Anterior cingulate cortex (tissue), 58 donors: ENCODE data around the gene MED1.
"Not testable (repeated sequence)": the region's sequence is repeated elsewhere in the genome, so short reads cannot be mapped to it uniquely, and the experiment has no call there.

Source experiments
- DNase-seq, 58 donors: peaks; one replicate each; lab custom pipeline; 2025; lab: John Stamatoyannopoulos, UW

The MED1 gene

DNA sequence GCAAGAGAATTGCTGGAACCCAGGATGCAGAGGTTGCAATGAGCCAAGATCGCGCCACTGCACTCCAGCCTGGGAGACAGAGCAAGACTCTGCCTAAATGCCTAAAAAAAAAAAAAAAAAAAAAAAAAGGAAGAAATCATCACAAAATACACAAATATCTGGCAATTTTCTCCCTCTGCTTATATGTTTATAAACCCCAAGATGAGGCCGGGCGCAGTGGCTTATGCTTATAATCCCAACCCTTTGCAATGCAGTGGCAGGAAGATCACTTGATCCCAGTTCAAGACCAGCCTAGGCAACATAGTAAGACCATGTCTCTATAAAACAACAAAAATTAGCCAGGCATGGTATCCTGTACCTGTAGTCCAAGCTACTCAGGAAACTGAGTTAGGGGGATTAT, 21.5 kb downstream of the MED1 start:
- DNase-seq, result no peak

- DNase-seq, result no peak
Measured at GRCh38 chr17:39416141-39416540, 34.9 kb downstream of the MED1 start.

GRCh38 chr17:39410279-39410678, 40.8 kb downstream of the MED1 start:
- no peak for DNase-seq

- DNase-seq, result no peak
Measured at GRCh38 chr17:39408360-39408759, 42.7 kb downstream of the MED1 start.

DNA sequence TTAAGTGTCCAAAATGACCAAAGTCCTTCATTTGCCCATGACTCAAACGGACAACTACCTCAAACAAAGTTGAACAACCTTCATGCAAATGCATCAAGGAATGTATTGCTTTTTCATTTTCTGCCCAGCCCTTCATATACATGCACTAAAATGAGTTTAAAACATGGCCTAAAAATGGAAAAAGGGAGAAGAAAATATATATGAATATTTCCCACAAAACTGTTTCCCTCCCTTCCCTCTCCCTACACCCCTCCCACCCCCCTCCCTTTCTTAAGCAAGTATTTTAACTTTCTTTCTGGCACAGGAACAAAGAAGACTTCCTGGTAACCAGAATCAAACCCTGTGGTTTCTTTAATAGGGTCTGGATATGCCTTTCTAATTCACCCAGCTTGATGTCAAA, 44.1 kb downstream of the MED1 start:
- no peak for DNase-seq

DNA sequence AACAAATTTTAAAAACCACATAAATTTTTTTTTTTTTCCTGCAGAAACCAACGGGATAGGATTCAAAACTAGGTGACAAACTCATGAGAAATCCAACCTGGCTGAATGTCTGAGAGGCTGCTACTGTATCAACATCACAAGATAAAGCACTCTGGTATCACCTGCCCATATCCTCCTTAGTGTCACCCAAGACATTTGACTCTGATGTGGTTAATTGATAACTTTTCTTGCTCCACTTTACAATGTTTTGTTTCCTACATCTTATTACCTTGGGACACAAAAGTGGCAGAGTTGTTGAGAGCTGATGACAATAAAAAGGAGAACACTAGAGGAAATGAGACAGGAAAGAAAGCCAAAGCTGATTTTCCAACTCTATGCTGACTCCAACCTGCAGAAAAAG, 45.6 kb downstream of the MED1 start:
- DNase-seq, result no peak

DNA sequence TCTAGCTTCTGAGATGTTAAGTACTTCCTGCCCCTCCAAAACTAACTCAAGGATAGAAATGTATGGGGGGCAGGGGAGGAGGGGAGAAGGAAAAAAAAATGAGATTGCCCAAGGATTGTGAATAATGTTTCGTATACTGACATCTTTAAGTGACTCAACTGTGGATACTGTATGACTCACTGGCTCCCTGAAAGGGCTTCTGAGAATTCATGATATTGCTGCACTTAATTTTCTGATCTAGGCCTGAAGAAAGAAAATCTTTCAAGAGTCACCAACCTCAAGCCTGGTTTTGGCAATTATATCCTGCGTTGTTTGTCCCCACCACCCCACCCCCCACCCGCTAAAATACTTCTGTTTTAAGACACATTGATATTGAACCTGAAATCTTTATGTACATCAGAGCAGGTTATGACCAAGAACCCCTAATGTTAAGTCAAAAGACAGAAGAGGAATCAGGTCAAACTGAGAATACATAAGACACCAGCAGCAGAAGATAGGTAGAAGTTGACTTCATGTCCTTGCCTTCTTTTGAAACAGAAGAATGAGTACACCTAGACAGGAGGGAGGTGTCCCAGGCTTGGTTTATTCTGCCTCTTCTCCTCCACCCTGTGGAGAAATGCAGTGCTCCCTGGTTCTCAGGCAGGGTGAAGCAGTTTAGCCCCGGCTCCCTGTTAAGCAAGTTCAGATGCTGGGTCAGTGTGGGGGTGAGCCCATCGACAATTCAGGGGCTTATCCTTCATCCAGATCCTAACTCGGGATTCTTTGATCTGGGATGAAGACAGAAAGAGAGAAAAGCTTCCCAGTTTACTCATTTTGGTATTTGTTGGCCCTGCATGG, 46.3 kb downstream of the MED1 start:
- DNase-seq, result no peak

DNA sequence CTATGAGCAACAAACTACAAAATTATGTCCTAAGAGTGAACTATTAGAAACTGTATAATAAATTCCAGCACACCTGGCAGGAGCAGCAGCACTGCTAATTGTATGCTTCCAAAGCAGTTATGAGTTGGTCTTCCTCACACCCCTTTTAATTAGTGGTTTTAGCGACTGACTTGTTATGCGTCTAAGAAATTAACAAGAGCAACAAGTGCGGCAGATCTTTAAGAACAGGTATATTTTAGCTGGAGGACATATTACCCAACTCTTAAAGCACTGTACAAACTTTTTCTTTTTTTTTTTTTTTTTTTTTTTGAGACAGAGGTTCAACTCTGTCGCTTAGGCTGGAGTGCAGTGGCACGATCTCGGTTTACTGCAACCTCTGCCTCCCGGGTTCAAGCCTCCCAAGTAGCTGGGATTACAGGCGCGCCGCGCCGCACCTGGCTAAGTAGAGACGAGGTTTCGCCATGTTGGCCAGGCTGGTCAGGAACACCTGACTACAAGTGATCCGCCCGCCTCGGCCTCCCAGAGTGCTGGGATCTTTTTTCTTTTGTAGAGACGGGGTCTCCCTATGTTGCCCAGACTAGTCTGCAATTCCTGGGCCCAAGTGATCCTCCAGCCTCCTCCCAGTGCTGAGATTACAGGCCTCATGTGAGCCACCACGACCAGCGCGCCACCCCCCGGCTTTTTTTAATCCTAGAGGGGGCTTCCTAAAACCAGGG, 48.0 kb downstream of the MED1 start:
- DNase-seq, result no peak

GRCh38 chr17:39402244-39402889, 48.7 kb downstream of the MED1 start:
- DNase-seq, result peak; percentile 41 to 95 (median 88)

DNA sequence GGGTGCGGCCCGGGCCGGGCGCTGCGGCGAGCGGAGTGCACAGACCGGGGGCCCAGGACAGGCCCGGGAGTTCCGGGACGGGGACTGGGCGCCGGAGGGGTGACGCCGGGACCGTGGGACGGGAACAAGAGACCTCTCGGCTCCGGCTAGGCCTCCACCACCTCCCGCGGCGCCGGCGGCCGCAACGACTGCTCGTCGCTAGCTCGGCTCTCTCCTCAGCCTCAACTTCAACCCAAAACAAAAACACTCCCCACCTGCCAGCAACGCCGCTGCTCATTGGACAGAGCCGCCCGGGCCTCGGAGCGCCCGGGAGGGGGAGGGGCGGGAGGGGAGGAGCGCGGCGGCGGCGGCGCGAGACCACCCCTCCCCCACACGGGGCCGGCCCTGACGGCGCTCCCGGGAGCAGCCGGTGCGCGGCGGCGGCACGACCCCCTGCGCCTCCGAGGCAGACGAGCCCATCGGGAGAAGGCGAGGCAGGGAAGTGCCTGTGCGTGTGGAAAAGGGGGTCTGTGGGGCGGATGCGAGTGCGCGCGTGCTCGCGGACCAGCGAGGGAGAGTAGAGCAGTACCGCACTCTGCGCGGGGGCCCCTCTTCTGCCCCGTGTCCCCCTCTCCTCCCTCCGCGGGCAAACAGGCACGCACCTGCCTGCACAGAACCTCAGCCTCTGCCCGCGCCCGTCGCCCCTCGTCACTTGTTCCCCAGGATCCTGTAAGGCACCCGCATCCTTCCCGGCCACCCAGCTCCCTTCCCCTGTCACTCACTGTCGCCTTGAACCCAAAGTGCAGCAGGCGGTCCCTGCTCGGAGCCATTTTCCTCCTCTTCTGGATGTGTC, 49.4 kb downstream of the MED1 start, which contains the start of gene FBXL20:
Gene FBXL20, minus strand, starts transcription at position 215 of the 832 bp plus-strand sequence. CDS start 224 bp downstream, outside the sequence.
- DNase-seq, result peak; percentile 15 to 92 (median 83)

DNA sequence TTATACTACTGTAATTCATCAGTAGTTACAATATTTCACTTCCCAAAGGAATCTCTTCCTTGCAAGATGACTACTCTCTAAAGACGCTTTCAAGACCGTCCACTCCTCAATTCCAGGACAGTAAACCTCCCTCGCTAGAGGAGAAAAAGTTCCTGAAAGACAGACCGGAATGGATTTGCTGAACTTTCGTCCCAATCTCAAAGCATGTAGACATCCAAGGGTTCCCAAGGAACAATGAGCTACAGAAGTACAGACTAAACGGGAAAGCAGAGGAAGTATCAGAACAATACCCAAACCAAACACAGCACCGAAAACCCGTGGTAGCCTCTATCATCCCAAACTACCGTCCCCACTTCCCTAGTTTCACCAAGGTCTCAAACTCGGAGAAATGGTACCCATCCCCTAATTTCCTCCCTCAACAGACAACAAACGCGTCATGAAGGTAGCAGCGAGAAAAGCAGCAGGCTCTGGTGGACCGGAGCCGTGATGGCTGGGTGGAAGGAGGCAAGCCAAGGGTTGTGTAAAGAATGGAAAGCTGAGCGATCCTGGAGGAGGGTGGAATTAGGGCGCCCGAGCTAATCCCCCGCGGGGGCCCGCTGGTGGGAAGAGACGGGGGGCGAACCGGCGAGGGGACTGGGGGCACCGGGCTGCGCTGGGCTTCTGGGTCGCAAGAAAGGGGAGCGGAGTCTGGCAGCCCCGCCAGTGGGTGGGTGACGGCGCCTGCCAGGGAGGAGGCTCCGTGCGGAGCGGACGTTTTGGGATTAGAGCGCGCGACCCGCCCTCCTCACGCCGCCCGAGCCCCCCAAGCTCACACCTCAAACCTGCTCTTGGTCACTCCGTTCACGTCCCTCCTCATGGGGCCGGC, 50.3 kb downstream of the MED1 start:
- peak in 22 of 58 donors; percentile 12 to 57 (median 36) for DNase-seq

GRCh38 chr17:39399791-39400190, 51.3 kb downstream of the MED1 start:
- DNase-seq, result no peak

GRCh38 chr17:39393736-39394135, 57.3 kb downstream of the MED1 start:
- DNase-seq, result no peak

- DNase-seq, result no peak
Measured at GRCh38 chr17:39391448-39391847, 59.6 kb downstream of the MED1 start.

- no peak for DNase-seq
Measured at GRCh38 chr17:39385040-39385439, 66.0 kb downstream of the MED1 start.

DNA sequence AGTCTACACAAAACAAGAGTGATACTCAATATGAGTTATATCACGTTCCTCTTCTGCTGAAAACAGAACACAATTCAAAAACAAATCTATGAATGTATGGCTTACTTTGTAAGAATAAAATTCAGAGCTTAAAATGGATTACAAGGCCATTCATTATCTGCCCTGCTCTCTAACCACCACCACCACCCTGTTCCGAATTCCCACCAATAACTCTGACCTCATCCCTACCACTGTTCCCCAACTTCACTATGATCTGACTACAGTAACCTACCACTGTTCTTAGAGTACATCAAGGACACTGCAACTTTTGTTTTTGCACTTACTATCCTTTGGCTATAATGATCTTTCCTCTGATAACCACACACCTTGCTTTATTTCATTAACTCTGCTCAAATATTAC, 70.9 kb downstream of the MED1 start:
- no peak for DNase-seq

- no peak for DNase-seq
Measured at GRCh38 chr17:39376434-39376833, 74.6 kb downstream of the MED1 start.

- DNase-seq, result not testable (repeated sequence)
Measured at GRCh38 chr17:39367805-39368204, 83.3 kb downstream of the MED1 start.

DNA sequence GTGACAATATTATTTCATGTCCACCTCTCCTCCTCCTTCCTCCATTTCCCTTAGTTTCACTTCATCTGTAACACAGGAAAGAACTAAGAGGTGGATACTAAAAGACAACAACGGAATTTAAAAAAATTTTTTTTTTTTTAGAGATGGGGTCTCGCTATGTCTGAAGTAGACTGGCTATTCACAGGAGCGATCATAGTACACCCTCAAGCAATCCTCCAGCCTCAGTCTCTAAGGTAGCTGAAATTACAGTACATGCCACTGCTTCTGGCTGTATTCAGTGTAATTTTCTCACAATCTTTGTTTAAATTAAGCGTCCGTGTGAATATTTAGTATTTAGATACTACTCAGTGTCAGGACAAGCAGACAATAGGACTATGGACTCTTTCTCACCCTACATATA, 85.2 kb downstream of the MED1 start:
- DNase-seq, result no peak
